Endothelial cell of hepatic sinusoid (primary cell): ENCODE results near the gene INPP5E.
"Not testable (repeated sequence)": the region's sequence is repeated elsewhere in the genome, so short reads cannot be mapped to it uniquely, and the experiment has no call there.

Source experiments
- in situ Hi-C: cut with HindIII; loops from 2 replicates; pipeline ENCODE4 v1.10.0; 2017; ENCODE audit warnings: low sequenced_read_pairs

INPP5E gene

DNA sequence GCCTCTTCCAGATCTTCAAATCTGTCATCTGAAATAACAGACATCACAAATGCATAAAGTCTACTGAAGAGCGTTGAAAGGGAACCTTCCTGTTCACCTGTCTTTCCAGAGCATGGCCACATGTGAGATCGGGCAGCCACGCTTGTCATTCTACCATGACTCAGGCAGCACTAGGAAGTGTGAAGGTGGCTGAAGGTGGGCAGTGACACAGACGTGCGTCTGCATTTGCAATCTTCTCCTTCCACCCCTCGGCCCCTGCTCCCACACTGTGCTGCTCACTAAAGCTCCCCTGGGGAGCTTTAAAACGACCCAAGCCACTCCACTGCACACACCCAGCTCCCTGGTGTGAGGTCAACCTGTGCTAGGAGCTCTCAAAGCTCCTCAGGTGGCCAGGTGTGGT, 31.7 kb downstream of the INPP5E start:
- in situ Hi-C loops: no loop called here

- in situ Hi-C loops: not testable (repeated sequence)
Observed at GRCh38 chr9:136407061-136407460, 32.6 kb downstream of the INPP5E start.

- in situ Hi-C loops: not testable (repeated sequence)
Observed at GRCh38 chr9:136405904-136406303, 33.7 kb downstream of the INPP5E start.

GRCh38 chr9:136405481-136405880, 34.2 kb downstream of the INPP5E start:
- in situ Hi-C loops: no loop called here

GRCh38 chr9:136404801-136405136, 34.9 kb downstream of the INPP5E start:
- in situ Hi-C loops: no loop called here

GRCh38 chr9:136403915-136404800, 35.5 kb downstream of the INPP5E start:
- in situ Hi-C loops: no loop called here

GRCh38 chr9:136403538-136403914, 36.1 kb downstream of the INPP5E start:
- in situ Hi-C loops: no loop called here

DNA sequence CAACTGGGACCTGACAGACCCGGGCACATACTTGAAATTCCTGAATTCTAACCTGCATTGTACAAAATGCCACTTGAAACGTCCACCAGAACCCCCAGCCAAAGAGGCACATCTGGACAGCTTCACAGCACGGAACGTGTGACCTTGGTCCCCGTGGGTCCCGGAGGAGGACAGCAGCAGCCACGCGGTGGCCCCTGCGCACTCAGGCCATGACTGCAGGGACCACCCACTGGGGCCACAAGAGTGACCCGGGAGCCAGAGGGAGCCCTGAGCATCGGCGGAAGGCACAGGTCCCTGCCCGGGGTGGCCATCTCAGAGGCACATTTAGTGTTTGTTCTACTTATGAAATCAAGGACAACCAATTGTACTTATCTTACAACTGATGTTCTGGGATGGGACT, 37.6 kb downstream of the INPP5E start:
- in situ Hi-C loops: no loop called here

DNA sequence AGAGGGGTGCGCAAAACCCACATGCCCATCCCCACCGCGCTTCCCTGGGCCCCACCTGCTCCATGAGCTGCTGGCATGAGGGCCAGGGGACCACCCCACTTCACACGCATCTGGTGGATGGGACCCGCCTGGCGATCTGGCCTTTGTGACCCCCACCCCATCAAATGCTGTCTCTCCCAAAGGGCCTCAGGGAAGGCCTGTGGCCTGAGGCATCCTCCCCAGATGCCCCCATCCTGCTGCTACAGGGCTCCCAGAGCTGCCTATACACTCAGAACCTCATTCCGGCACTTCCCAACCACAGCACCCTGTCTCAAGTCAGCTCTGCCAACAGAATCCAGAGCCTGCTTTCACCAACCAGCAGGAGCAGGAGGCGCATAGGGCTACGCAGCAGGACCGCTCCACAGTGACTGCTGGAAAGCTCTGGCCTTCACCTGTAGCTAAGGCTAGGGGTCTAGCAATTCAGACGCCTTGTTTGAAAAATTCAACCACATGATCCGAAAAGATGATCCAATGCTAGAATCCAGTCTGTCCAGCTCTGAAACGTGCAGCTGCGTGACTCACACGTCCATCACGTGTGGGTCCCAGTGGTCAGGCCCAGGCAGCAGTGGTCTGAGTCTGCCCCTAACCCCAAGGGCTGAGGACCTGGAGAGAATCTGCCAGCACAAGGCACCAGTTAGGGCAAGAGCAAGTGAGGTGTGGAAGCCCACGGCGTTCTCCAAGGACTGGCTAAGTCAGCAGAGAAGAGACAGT, 38.3 kb downstream of the INPP5E start:
- in situ Hi-C loops: no loop called here

- in situ Hi-C loops: no loop called here
Observed at GRCh38 chr9:136400038-136400834, 39.4 kb downstream of the INPP5E start, which contains the start of gene SNAPC4. TSS of gene SNAPC4 (minus strand) at chr9:136400170. CDS start at chr9:136398428, 1,742 bp downstream.

GRCh38 chr9:136399176-136400037, 40.2 kb downstream of the INPP5E start:
- in situ Hi-C loops: no loop called here

DNA sequence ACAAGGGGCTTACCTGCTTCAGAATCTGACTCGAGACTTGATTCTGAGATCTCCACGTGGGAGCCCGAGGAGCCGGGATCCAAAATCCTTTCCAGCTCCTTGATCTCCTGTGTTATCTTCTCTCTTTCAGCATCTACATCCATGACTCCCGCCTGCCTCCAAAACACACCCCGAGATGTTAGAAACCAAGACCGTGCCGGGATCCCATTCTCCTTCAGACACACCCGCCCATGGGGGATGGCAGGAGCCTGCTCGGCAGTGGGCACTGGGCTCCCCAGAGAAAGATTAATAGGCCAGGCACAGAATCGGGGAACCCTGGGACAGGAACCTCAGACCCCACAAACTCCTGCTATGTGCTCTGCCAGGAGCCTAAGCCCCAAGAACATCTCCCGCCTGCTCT, 41.4 kb downstream of the INPP5E start:
- in situ Hi-C loops: no loop called here

GRCh38 chr9:136397643-136398042, 42.0 kb downstream of the INPP5E start:
- in situ Hi-C loops: no loop called here

DNA sequence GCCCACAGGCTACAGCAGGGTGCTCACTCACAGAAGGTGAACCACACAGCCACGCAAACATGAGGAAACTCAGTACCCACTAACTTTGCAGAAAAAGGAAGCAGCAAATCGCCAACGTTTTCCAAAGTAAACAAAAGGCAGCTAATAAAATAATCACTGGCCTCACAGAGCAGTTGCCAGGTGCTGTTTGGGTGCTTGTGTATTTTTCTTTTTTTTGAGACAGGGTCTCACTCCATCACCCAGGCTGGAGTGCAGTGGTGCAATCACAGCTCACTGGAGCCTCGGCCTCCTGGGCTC, 43.5 kb downstream of the INPP5E start:
- in situ Hi-C loops: no loop called here

DNA sequence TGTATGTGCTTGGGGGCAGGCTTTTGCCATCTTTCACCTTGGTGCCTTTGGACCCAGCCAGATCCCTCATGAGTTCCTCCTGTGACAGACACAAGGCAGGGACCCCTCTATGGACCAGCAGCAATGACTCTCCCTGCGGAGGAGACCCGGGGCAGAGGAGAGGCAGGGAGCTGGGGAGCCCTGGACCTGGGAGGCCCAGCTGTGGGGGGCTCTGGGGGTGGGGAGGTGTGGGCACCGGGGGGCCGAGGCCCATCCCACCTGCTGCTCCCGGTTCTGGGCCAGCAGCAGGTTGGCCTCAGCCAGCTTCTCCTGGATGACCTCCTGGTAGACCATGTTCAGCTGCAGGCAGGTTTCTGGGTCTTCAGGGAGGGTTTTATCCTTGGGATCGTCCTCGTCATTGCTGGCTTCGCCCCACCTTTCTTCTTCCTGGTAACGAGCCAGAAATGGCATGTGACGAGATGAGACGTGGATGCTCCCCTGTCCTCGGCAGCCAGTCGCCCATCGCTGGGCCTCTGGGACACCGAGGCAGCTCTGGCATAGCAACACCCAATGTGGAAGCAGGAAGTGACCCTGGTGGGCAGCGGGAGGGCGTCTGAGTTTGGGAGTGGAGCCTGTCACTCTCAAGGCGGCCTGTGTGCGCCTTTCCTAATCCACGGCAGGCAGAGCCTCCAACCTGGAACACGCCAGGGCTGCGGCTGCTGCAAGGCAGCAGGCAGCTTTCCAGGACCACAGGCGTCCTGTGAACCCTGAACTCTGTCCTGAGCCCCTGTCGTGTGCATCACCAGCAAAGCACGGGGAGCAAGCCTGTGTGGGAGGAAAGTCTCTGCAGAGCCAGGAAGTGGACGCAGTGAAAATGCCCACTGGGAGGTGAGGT, 44.1 kb downstream of the INPP5E start:
- in situ Hi-C loops: no loop called here

GRCh38 chr9:136395020-136395340, 44.7 kb downstream of the INPP5E start:
- in situ Hi-C loops: no loop called here

- in situ Hi-C loops: no loop called here
Observed at GRCh38 chr9:136394312-136395019, 45.2 kb downstream of the INPP5E start.

- in situ Hi-C loops: no loop called here
Observed at GRCh38 chr9:136393531-136393930, 46.1 kb downstream of the INPP5E start.
